Kidney (tissue), 14 donors: Measurements from ENCODE around the gene NHLRC1. TPM values are rescaled to one million over a fixed set of nuclear protein-coding genes. Genes with fewer than 3 reads are reported as not detected.

Source experiments
- DNase-seq, 5 donors: peaks; one replicate each; pipeline ENCODE4 v3.0.0-alpha.2; 2013 to 2020
- FAIRE-seq: peaks from 2 replicates; lab custom pipeline; 2012; peaks lifted over from hg19 to GRCh38; lab: Jason Lieb, UNC
- H3K27ac ChIP-seq, 2 donors: one replicate each; pipeline ENCODE4 v1.7.0; 2013; ENCODE audit warnings: low read depth in 2 of 2, low read length in 2 of 2, inconsistent platforms in 1 of 2
- H3K27me3 ChIP-seq: one replicate; pipeline ENCODE4 v1.7.1; 2013; ENCODE audit warnings: low read length, inconsistent platforms; ENCODE audit not compliant: control insufficient read depth, insufficient read depth
- H3K36me3 ChIP-seq, 3 donors: one replicate each; pipeline versions ENCODE4 v1.7.0 to v1.7.1; 2013; ENCODE audit warnings: low read length in 3 of 3, control low read depth in 1 of 3, inconsistent platforms in 1 of 3; ENCODE audit not compliant: insufficient read depth in 3 of 3, control insufficient read depth in 2 of 3
- H3K4me1 ChIP-seq, 3 donors: one replicate each; pipeline versions ENCODE4 v1.7.0 to v1.7.1; 2013; ENCODE audit warnings: low read length in 3 of 3, inconsistent platforms in 1 of 3, low read depth in 1 of 3; ENCODE audit not compliant: control insufficient read depth in 2 of 3, insufficient read depth in 2 of 3
- H3K4me3 ChIP-seq, 3 donors: one replicate each; pipeline versions ENCODE4 v1.7.0 to v1.8.1; 2013; ENCODE audit warnings: low read length in 3 of 3, control low read depth in 1 of 3, inconsistent platforms in 1 of 3
- H3K9ac ChIP-seq, 3 donors: one replicate each; pipeline versions ENCODE4 v1.7.0 to v1.7.1; 2013; ENCODE audit warnings: low read length in 3 of 3, control low read depth in 1 of 3, inconsistent platforms in 1 of 3
- H3K9me3 ChIP-seq, 3 donors: one replicate each; pipeline versions ENCODE4 v1.7.0 to v1.7.1; 2013; ENCODE audit warnings: low read length in 3 of 3, control low read depth in 1 of 3, inconsistent platforms in 1 of 3; ENCODE audit not compliant: control insufficient read depth in 2 of 3, insufficient read depth in 1 of 3
- CTCF ChIP-seq: IDR thresholded peaks from 3 replicates; pipeline ENCODE4 v1.5.1; 2012; ENCODE audit warnings: mild to moderate bottlenecking, moderate library complexity, borderline replicate concordance; ENCODE audit not compliant: insufficient read depth; ENCODE audit errors: extremely low read depth
- intact Hi-C: fragments of 100-400 bp; cut with DNase I; formaldehyde crosslinking; loops from one replicate; pipeline ENCODE4 v1.11.1; 2022
- polyA plus RNA-seq: library from polyadenylated mRNA; stranded (reverse); fragments of 350-450 nt; fragmentation: Illumina TruSeq; extraction: RNeasy Lipid Tissue Mini Kit (QIAGEN cat#74804); gene quantifications from one replicate; pipeline ENCODE4 v1.2.3, GENCODE V29; 2014; ENCODE audit warnings: low read depth, low replicate concordance; ENCODE audit not compliant: insufficient read depth
- total RNA-seq: library from RNA; stranded (reverse); fragmentation: NEBNext Ultra II Directional; extraction: Animal tissue kit (Norgen Biotek cat#: 25700); gene quantifications from one replicate; pipeline ENCODE4 v1.2.1, GENCODE V29; 2021
- donor health status: control.
- donor health status: control.
- donor health status: control.
- donor health status: control.
- donor health status: control.
- donor health status: DM: yes; HTN: yes; CAD: no.
- donor health status: Normal renal cell carcinoma (clear cell type).

The NHLRC1 gene
- total and polyA plus RNA-seq, 2 donors from 2014 or later = 1.8 to 2.0 TPM

- no peaks in the 10 kb centered on the region for H3K36me3 ChIP-seq
- FAIRE-seq (no peak), DNase-seq (no peak)
- intact Hi-C loops = no loop called here
- H3K9me3 ChIP-seq = no peaks in the 10 kb centered on the region
- TF ChIP-seq CTCF = no peak
- no peaks in the 10 kb centered on the region for H3K4me1 ChIP-seq
- H3K4me3 ChIP-seq = no peak overlapping the region
- H3K27me3 ChIP-seq = no peaks in the 10 kb centered on the region
- no peak overlapping the region for H3K27ac ChIP-seq
- H3K9ac ChIP-seq = no peak overlapping the region
Observed at GRCh38 chr6:18072841-18073240, 49.6 kb downstream of the NHLRC1 start.

GRCh38 chr6:18070486-18070885, 52.0 kb downstream of the NHLRC1 start:
- no peak overlapping the region for H3K9ac ChIP-seq
- FAIRE-seq (no peak), DNase-seq (no peak)
- intact Hi-C loops = no loop called here
- H3K36me3 ChIP-seq = no peaks in the 10 kb centered on the region
- no peak overlapping the region for H3K27ac ChIP-seq
- H3K4me1 ChIP-seq = no peaks in the 10 kb centered on the region
- H3K27me3 ChIP-seq = no peaks in the 10 kb centered on the region
- H3K9me3 ChIP-seq = no peaks in the 10 kb centered on the region
- TF ChIP-seq CTCF = no peak
- H3K4me3 ChIP-seq = no peak overlapping the region

Other genes starting within 250 kb of the NHLRC1 start
- gene KIF13A, start 135.0 kb downstream of the NHLRC1 start, total RNA-seq = 35.9 TPM
- gene KIF13A, start 135.0 kb downstream of the NHLRC1 start, polyA plus RNA-seq = 12.6 TPM
- gene TPMT, start 32.4 kb upstream of the NHLRC1 start, total RNA-seq = 21.8 TPM
- 67.8 TPM for gene TPMT, start 32.4 kb upstream of the NHLRC1 start, polyA plus RNA-seq
- gene KDM1B, start 32.7 kb upstream of the NHLRC1 start, total RNA-seq = 20.5 TPM
- gene KDM1B, start 32.7 kb upstream of the NHLRC1 start, polyA plus RNA-seq = 3.9 TPM
- gene DEK, start 141.9 kb upstream of the NHLRC1 start, total RNA-seq = 67.2 TPM
- gene DEK, start 141.9 kb upstream of the NHLRC1 start, polyA plus RNA-seq = 23.7 TPM